NCI-H446 (cell line): Measurements from ENCODE around the gene ZBTB42.

Experiments
- DNase-seq, 2 experiments: peaks; one replicate each; lab custom pipeline; 2025; lab: John Stamatoyannopoulos, UW

The ZBTB42 gene

GRCh38 chr14:104843442-104844305 lies 42.8 kb downstream of the ZBTB42 start:
- no peak for DNase-seq

DNA sequence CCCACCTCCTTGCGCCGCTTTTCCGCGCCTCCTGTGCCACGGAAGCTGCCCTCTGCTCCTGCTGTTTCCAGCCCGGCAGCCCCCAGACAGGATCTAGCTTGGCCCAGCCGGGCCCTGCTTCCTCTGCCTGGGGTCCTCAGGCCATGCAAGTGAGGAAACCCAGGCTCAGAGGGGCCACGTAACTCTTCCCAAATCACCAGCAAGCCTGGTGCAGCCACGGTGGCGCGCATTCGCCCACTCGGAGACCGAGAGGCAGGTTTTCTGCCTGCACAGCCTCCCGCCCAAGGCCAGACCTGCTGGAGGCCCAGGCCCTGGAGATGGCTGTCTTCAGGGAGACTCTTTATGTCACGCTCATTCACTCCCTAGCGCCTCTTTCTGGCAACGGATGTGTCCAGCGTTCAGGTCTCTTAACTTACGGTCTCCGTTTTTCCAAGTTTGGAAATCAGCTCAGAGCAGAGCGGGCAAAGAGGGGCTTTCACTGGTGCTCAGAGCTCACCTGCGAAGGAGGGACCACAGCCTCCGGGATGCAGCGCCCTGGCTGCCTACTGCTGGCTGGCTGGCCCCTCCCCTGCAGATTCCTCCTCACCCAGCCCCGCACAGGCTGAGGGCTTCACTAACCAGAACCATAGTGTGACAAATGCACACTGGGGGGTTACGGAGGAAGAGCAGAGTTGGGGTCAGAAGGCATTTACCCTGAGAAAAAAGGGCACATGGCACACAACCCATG lies 43.6 kb downstream of the ZBTB42 start:
- DNase-seq, result no peak

DNA sequence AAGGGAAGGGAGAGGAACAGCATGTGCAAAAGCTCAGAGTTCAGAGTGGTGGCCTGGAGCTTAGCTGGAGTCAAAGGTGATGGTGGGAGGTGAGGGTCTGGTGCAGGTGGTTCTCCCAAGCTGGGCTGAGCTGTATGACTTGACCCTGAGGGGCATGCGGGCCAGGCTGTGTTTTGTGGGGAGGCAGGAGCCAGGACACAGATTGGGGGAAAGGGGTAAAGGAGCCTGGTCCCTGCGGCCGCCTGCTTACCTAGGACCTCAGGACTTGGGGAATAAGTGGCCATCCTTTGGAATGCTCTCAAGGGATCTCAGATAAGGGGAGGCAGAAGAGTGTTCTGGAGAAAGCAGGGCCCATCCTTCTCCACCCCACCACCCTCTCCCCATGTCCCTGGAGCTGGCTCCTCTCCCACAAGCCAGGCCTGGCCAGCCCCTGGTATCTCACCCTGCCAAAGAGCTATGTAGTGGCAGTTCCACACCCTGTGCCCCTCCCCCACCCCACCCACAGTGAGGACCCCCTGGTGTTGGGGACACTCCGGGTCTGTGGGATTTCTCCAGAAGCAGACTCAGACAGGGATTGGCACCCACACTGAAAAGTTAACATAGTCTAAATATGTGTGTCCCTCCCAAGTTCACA lies 44.2 kb downstream of the ZBTB42 start:
- DNase-seq, result no peak

DNA sequence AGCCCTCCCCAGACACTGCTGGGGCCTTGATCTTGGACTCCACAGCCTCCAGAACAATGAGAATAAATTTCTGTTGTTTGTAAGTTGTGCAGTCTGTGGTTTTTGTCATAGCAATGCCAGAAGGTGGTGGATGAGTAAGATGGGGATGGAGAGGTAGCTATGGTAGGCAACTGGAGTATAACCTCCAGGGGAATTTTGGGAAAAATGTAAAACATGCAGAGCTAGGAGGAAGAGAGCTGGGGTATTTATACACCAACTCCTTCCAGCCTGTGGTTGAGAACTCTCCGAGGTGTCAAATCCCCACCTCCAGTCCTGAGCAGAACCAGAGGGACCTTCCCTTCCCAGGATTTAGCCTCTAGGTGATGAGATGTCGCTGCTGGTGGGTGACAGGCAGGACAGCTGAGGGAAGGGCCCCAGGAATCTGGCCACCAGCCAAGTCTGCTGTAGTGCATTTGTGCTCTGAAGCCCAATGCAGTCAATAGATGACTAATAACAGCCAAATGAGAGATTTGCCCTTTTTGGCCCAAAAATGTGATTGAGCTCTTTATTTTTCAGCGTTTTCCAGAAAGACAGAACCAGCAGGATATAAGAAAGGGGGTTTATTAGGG lies 45.0 kb downstream of the ZBTB42 start:
- no peak for DNase-seq

- no peak for DNase-seq
Observed at GRCh38 chr14:104852280-104852663, 51.4 kb downstream of the ZBTB42 start.
